ENCODE data around the gene CALB2.

- no peak for TF ChIP-seq EZH2 (IDR thresholded peaks at IDR 0.05; ENCODE audit: low read depth, unreplicated experiment)
- TF ChIP-seq, protein P1, sequence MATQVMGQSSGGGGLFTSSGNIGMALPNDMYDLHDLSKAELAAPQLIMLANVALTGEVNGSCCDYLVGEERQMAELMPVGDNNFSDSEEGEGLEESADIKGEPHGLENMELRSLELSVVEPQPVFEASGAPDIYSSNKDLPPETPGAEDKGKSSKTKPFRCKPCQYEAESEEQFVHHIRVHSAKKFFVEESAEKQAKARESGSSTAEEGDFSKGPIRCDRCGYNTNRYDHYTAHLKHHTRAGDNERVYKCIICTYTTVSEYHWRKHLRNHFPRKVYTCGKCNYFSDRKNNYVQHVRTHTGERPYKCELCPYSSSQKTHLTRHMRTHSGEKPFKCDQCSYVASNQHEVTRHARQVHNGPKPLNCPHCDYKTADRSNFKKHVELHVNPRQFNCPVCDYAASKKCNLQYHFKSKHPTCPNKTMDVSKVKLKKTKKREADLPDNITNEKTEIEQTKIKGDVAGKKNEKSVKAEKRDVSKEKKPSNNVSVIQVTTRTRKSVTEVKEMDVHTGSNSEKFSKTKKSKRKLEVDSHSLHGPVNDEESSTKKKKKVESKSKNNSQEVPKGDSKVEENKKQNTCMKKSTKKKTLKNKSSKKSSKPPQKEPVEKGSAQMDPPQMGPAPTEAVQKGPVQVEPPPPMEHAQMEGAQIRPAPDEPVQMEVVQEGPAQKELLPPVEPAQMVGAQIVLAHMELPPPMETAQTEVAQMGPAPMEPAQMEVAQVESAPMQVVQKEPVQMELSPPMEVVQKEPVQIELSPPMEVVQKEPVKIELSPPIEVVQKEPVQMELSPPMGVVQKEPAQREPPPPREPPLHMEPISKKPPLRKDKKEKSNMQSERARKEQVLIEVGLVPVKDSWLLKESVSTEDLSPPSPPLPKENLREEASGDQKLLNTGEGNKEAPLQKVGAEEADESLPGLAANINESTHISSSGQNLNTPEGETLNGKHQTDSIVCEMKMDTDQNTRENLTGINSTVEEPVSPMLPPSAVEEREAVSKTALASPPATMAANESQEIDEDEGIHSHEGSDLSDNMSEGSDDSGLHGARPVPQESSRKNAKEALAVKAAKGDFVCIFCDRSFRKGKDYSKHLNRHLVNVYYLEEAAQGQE (IDR thresholded peaks at IDR 0.05; ENCODE audit: unreplicated experiment): no peak
- no peak for TF ChIP-seq EZH2phosphoT487 (IDR thresholded peaks at IDR 0.05; ENCODE audit: unreplicated experiment)
- no peak for TF ChIP-seq CTCF (conservative IDR thresholded peaks at IDR 0.05; ENCODE audit: low read depth in 2 of 2)
- TF ChIP-seq ETS1 (IDR thresholded peaks at IDR 0.05): no peak
- no peak for TF ChIP-seq NANOG (IDR thresholded peaks at IDR 0.05; ENCODE audit: borderline replicate concordance)
- no peak for TF ChIP-seq POLR2AphosphoS5 (IDR thresholded peaks at IDR 0.05; ENCODE audit: low read depth)
- TF ChIP-seq ZNF462 (CRISPR knock-in tag; IDR thresholded peaks at IDR 0.05): no peak
- TF ChIP-seq JUNB (IDR thresholded peaks at IDR 0.05; ENCODE audit: unreplicated experiment): no peak
- no peak for TF ChIP-seq STAT1 (IDR thresholded peaks at IDR 0.05; ENCODE audit: unreplicated experiment)
- no peak for TF ChIP-seq CREB1 (CRISPR knock-in tag; IDR thresholded peaks at IDR 0.05; ENCODE audit: low read depth)
- no peak for TF ChIP-seq ZNF114 (CRISPR knock-in tag; IDR thresholded peaks at IDR 0.05)
These were observed 24.7 kb downstream of the CALB2 start for GRCh38 chr16:71383054-71383773.
